B cell (primary cell): Measurements from ENCODE around the gene MYCN. TPM values are rescaled to one million over a fixed set of nuclear protein-coding genes. Genes with fewer than 3 reads are reported as not detected.

Experiments
- ATAC-seq: fragments of 200-7000 bp; cut with Tn5 transposase; one replicate; pipeline ENCODE4 v1.10.0; 2021; ENCODE audit warnings: low read depth, mild to moderate bottlenecking, moderate number of reproducible peaks, moderate library complexity
- CTCF ChIA-PET: fragments of 350-600 bp; sonication (Branson Sonifier 250); formaldehyde crosslinking; loops from one replicate; lab custom pipeline; 2021; ENCODE audit warnings: antibody characterized with exemption, inconsistent platforms; lab: Charles Lee
- POLR2A ChIA-PET: fragments of 350-600 bp; sonication (Branson Sonifier 250); formaldehyde crosslinking; loops from one replicate; lab custom pipeline; 2021; ENCODE audit warnings: antibody characterized with exemption; lab: Charles Lee
- DNase-seq: peaks from one replicate; pipeline ENCODE4 v3.0.0; 2013
- H2AFZ ChIP-seq: 2 replicates; pipeline ENCODE4 v1.6.1; 2012; ENCODE audit warnings: mild to moderate bottlenecking, low read depth, low read length; ENCODE audit not compliant: insufficient read depth, poor library complexity, severe bottlenecking
- H3K27ac ChIP-seq, 2 donors: 1 replicate in 1 of 2; 2 replicates in 1 of 2; pipeline ENCODE4 v1.5.1; 2012 to 2013; ENCODE audit warnings: low read length in 2 of 2, mild to moderate bottlenecking in 2 of 2, moderate library complexity in 1 of 2
- H3K27me3 ChIP-seq, 4 experiments: fragments of 200-600 bp in 1 of 4; sonication (generic) in 1 of 4; replicated peaks in 1 of 4; 1 replicate in 2 of 4; 2 replicates in 2 of 4; pipeline versions ENCODE4 v1.6.1 to v1.7.0; 2013 to 2016; ENCODE audit warnings: low read length in 3 of 4, mild to moderate bottlenecking in 2 of 4, mixed read lengths in 1 of 4, moderate library complexity in 1 of 4; ENCODE audit not compliant: insufficient read depth in 4 of 4, control insufficient read depth in 3 of 4; ENCODE audit errors: control extremely low read depth in 1 of 4
- H3K36me3 ChIP-seq, 2 experiments: replicated peaks in 1 of 2; 1 replicate in 1 of 2; 2 replicates in 1 of 2; pipeline versions ENCODE4 v1.6.1 to v1.7.1; 2013; ENCODE audit warnings: low read length in 1 of 2; ENCODE audit not compliant: insufficient read depth in 2 of 2, control insufficient read depth in 1 of 2; ENCODE audit errors: control extremely low read depth in 1 of 2, extremely low read depth in 1 of 2
- H3K4me1 ChIP-seq, 2 donors: fragments of 200-600 bp in 1 of 2; sonication (generic) in 1 of 2; 1 replicate in 1 of 2; 2 replicates in 1 of 2; pipeline versions ENCODE4 v1.5.1 to v1.6.1; 2013 to 2017; ENCODE audit warnings: low read length in 2 of 2; ENCODE audit not compliant: control insufficient read depth in 2 of 2, insufficient read depth in 2 of 2
- H3K4me2 ChIP-seq: replicated peaks from 2 replicates; pipeline ENCODE3; 2012; ENCODE audit warnings: mild to moderate bottlenecking, low read depth, low read length; ENCODE audit not compliant: poor library complexity, severe bottlenecking
- H3K4me3 ChIP-seq, 5 experiments: fragments of 200-600 bp in 1 of 5; sonication (generic) in 1 of 5; 1 replicate in 3 of 5; 2 replicates in 2 of 5; pipeline versions ENCODE4 v1.5.1 to v1.7.0; 2011 to 2016; ENCODE audit warnings: low read length in 4 of 5, mild to moderate bottlenecking in 4 of 5, low read depth in 2 of 5, control low read depth in 1 of 5, moderate library complexity in 1 of 5; ENCODE audit not compliant: insufficient read depth in 1 of 5; ENCODE audit errors: control extremely low read depth in 1 of 5, extremely low read depth in 1 of 5
- H3K79me2 ChIP-seq: fragments of 200-600 bp; sonication (generic); one replicate; pipeline ENCODE4 v1.6.0; 2016; ENCODE audit warnings: low read length; ENCODE audit not compliant: control insufficient read depth, insufficient read depth
- H3K9ac ChIP-seq: fragments of 200-600 bp; sonication (generic); 2 replicates; pipeline ENCODE4 v1.6.1; 2017; ENCODE audit warnings: mild to moderate bottlenecking, low read length, moderate library complexity
- H3K9me3 ChIP-seq, 3 donors: one replicate each; pipeline versions ENCODE4 v1.6.1 to v1.7.1; 2013; ENCODE audit warnings: low read length in 2 of 3; ENCODE audit not compliant: control insufficient read depth in 2 of 3, insufficient read depth in 1 of 3; ENCODE audit errors: control extremely low read depth in 1 of 3
- H4K20me1 ChIP-seq: 2 replicates; pipeline ENCODE4 v1.6.0; 2012; ENCODE audit warnings: mild to moderate bottlenecking, low read length; ENCODE audit not compliant: insufficient read depth, control insufficient read depth, poor library complexity, severe bottlenecking
- H3K27ac Mint-ChIP-seq: one replicate; pipeline ENCODE4 v1.8.0; 2021; ENCODE audit warnings: mixed read lengths
- H3K27me3 Mint-ChIP-seq: one replicate; pipeline ENCODE4 v1.8.0; 2021; ENCODE audit warnings: mixed read lengths
- H3K4me1 Mint-ChIP-seq: one replicate; pipeline ENCODE4 v1.8.0; 2021; ENCODE audit warnings: mixed read lengths
- H3K4me3 Mint-ChIP-seq: one replicate; pipeline ENCODE4 v1.8.0; 2021; ENCODE audit warnings: mixed read lengths
- H3K9me3 Mint-ChIP-seq: one replicate; pipeline ENCODE4 v1.8.0; 2022; ENCODE audit warnings: mixed read lengths; ENCODE audit not compliant: insufficient read depth
- CTCF ChIP-seq: fragments of 200-600 bp; IDR thresholded peaks from one replicate; pipeline ENCODE4 v1.8.0; 2022; ENCODE audit warnings: antibody characterized with exemption, mild to moderate bottlenecking
- EZH2 ChIP-seq: IDR thresholded peaks from 2 replicates; pipeline ENCODE4 v1.6.1; 2012; ENCODE audit warnings: borderline replicate concordance, low read depth, mild to moderate bottlenecking, moderate library complexity, low read length; ENCODE audit not compliant: insufficient read depth, poor library complexity, severe bottlenecking
- WGBS: methylation state at CpG from one replicate; pipeline ENCODE4 v1.1.5; 2013; ENCODE audit warnings: missing lambda C conversion rate; ENCODE audit not compliant: insufficient coverage; 5-methylcytosine and 5-hydroxymethylcytosine counted together
- intact Hi-C: fragments of 100-400 bp; cut with micrococcal nuclease; formaldehyde crosslinking; loops from one replicate; pipeline ENCODE4 v1.10.0; 2022
- polyA plus RNA-seq: library from polyadenylated mRNA; depleted of rRNA; stranded (reverse); fragments of >200 nt; gene quantifications from 2 replicates; pipeline ENCODE4 v1.2.3, GENCODE V29; 2012
- total RNA-seq, 2 donors: library from RNA; stranded (reverse); fragments of 120-200 nt in 1 of 2; gene quantifications; 1 replicate in 1 of 2; 2 replicates in 1 of 2; pipeline versions ENCODE4 v1.2.3 to v1.2.4, GENCODE V29; 2013 to 2022

The MYCN gene
- total and polyA plus RNA-seq, 2 donors (not counting 1 experiment from before 2014, with no cell fraction given), result not detected

GRCh38 chr2:15911686-15912085, 28.7 kb upstream of the MYCN start:
- no peak overlapping the region for H3K27ac Mint-ChIP-seq
- no peak overlapping the region for H3K4me3 Mint-ChIP-seq
- H3K4me1 Mint-ChIP-seq, result no peaks in the 10 kb centered on the region
- DNase-seq (no peak), ATAC-seq (no peak)
- H3K36me3 ChIP-seq, result no peaks in the 10 kb centered on the region
- intact Hi-C loops, result no loop called here
- H3K4me1 ChIP-seq, result no peaks in the 10 kb centered on the region
- no peaks in the 10 kb centered on the region for H3K27me3 ChIP-seq
- H3K4me3 ChIP-seq, result no peak overlapping the region
- ChIA-PET POLR2A (no interaction called here), CTCF (no interaction called here)
- TF ChIP-seq CTCF, result no peak
- no peak for TF ChIP-seq EZH2
- H3K27ac ChIP-seq, result no peak overlapping the region
- H3K9me3 ChIP-seq, result no peaks in the 10 kb centered on the region
- no peak overlapping the region for H3K9ac ChIP-seq
- H3K27me3 Mint-ChIP-seq, result no peaks in the 10 kb centered on the region
- no peak overlapping the region for H3K4me2 ChIP-seq
- no peaks in the 10 kb centered on the region for H3K79me2 ChIP-seq
- H4K20me1 ChIP-seq, result no peaks in the 10 kb centered on the region
- WGBS, result no CpG with 5 or more reads among the region's 3 CpGs
- no peaks in the 10 kb centered on the region for H3K9me3 Mint-ChIP-seq
- no peak overlapping the region for H2AFZ ChIP-seq

- H3K27me3 Mint-ChIP-seq, result no peaks in the 10 kb centered on the region
- Histone ChIP-seq H3K27me3 (no peaks in the 10 kb centered on the region), H3K4me3 (no peak overlapping the region), H3K9me3 (no peaks in the 10 kb centered on the region), H3K79me2 (no peaks in the 10 kb centered on the region), H3K36me3 (no peaks in the 10 kb centered on the region), H3K27ac (no peak overlapping the region), H3K4me1 (no peaks in the 10 kb centered on the region), H2AFZ (no peak overlapping the region), H3K9ac (no peak overlapping the region), H4K20me1 (no peaks in the 10 kb centered on the region), H3K4me2 (no peak overlapping the region)
- H3K4me3 Mint-ChIP-seq, result no peak overlapping the region
- ChIA-PET CTCF (no interaction called here), POLR2A (no interaction called here)
- ATAC-seq (no peak), DNase-seq (no peak)
- no peaks in the 10 kb centered on the region for H3K4me1 Mint-ChIP-seq
- TF ChIP-seq EZH2 (no peak), CTCF (no peak)
- intact Hi-C loops, result no loop called here
- WGBS, result 94% methylated on average over 6 of the region's 10 CpGs
- H3K27ac Mint-ChIP-seq, result no peak overlapping the region
- no peaks in the 10 kb centered on the region for H3K9me3 Mint-ChIP-seq
These were observed 28.1 kb upstream of the MYCN start for GRCh38 chr2:15912203-15912602.
